ENCODE data around the gene HELQ. TPM values are rescaled to one million over a fixed set of nuclear protein-coding genes. Genes with fewer than 3 reads are reported as not detected.
A peak's percentile ranks its signal among the peaks of the same experiment; 100 is the strongest.

The HELQ gene
- total and polyA plus RNA-seq, 9 donors: 13.7 to 19.7 (median 14.9) TPM

DNA sequence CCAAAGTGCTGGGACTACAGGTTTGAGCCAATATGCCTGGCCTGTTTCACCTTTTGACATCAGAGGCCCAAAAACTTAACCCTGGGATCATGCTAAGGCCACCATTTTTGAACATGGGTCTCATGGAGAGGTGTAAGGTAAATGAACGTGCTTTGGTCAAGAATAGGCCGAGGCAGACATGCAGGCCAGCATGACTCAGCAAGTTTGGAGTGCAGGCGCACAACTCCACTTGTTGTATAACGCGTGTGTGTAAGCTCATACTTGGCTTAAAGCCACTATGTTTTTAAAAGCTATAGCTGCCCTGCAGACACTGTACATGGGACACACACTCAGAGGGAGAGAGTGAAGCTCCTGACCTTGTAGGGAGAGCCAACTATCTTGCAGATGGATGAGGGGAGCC, 77.2 kb downstream of the HELQ start:
- no peaks in the 10 kb centered on the region for H3K27me3 ChIP-seq (ENCODE audit: control insufficient read depth, insufficient read depth, low read length)
- no peaks in the 10 kb centered on the region for H3K36me3 ChIP-seq (ENCODE audit: control insufficient read depth, insufficient read depth, low read length)
- H3K27ac ChIP-seq (ENCODE audit: low read length): no peak overlapping the region
- H3K9me3 ChIP-seq (replicated peaks; ENCODE audit: control insufficient read depth, low read depth, low read length): peaks cover 13% of the 10 kb centered on the region
- no peak overlapping the region for H3K4me3 ChIP-seq (ENCODE audit: low read length)
- no peak for DNase-seq
- WGBS (ENCODE audit: insufficient coverage): 83% methylated on average over 5 of the region's 5 CpGs
- no peaks in the 10 kb centered on the region for H3K4me1 ChIP-seq (ENCODE audit: control insufficient read depth, insufficient read depth, low read length)

DNA sequence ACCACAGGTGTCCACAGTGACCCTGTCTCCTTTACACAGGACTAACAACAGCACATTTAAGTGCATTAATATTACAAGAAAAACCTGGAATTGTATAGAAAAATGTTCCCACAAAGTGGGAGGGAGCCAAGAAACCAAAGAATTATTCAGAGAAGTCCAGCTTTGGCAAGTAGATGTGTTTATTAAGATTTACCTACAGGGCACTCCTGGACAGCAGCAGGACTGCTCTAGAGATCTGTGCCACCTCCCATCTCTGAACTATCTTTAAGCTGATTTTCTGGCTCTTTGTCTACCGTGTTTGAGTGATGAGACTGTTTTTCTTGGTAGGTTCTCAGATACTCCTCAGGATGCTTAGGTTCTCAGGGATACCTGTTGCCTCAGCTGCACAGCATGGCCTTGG, 82.7 kb downstream of the HELQ start:
- DNase-seq: no peak
- H3K36me3 ChIP-seq (ENCODE audit: control insufficient read depth, insufficient read depth, low read length): no peaks in the 10 kb centered on the region
- 75% methylated on average over 1 of the region's 1 CpG for WGBS (ENCODE audit: insufficient coverage)

DNA sequence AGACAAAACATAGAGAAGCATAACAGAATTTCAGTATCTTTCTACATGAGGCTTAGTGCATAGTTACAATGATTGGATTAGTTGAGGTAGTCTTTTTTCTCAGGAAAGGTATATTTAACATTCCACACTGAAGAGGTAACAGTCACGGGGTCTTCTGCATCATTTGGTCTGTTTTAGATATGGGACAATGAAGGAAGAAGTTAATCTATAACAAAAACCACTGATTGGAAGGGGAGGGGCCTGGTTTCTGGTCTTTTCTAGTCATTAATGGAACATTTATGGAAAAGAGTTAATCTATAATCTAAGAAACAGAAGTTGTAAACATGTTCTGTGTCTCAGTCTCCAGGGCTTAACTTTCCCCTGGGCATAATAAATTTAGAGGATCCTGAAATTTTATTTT, 83.7 kb downstream of the HELQ start:
- WGBS (ENCODE audit: insufficient coverage): no CpG with 5 or more reads among the region's 1 CpG
- no peak for DNase-seq
- Histone ChIP-seq H3K9me3 (replicated peaks; ENCODE audit: control insufficient read depth, low read depth, low read length) (no peaks in the 10 kb centered on the region), H3K4me3 (ENCODE audit: low read length) (no peak overlapping the region), H3K27ac (ENCODE audit: low read length) (no peak overlapping the region), H3K36me3 (ENCODE audit: control insufficient read depth, insufficient read depth, low read length) (no peaks in the 10 kb centered on the region), H3K4me1 (ENCODE audit: control insufficient read depth, insufficient read depth, low read length) (no peaks in the 10 kb centered on the region), H3K27me3 (ENCODE audit: control insufficient read depth, insufficient read depth, low read length) (no peaks in the 10 kb centered on the region)

More for the DNA sequence above, 82.7 kb downstream of the HELQ start:
- no peaks in the 10 kb centered on the region for H3K27me3 ChIP-seq (ENCODE audit: control insufficient read depth, insufficient read depth, low read length)
- no peaks in the 10 kb centered on the region for H3K4me1 ChIP-seq (ENCODE audit: control insufficient read depth, insufficient read depth, low read length)
- H3K9me3 ChIP-seq (replicated peaks; ENCODE audit: control insufficient read depth, low read depth, low read length): peaks cover 3% of the 10 kb centered on the region
- no peak overlapping the region for H3K4me3 ChIP-seq (ENCODE audit: low read length)
- H3K27ac ChIP-seq (ENCODE audit: low read length): no peak overlapping the region

DNA sequence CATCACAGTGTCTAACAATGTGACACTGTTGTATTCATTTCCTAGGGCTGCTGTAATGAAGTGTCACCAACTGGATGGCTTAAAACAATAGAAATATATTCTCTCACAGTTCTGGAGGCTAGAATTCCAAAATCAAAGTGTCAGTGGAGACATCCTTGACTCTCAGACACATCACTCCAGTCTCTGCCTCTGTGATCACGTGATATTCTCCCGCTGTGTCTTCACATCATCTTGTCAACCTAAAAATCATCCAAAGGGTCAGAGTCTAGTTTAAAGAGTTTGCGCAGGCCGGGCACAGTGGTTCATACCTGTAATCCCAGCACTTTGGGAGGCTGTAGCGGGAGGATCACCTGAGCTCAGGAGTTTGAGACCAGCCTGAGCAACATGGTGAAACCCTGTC, 84.4 kb downstream of the HELQ start:
- H3K27ac ChIP-seq (ENCODE audit: low read length): no peak overlapping the region
- no peaks in the 10 kb centered on the region for H3K36me3 ChIP-seq (ENCODE audit: control insufficient read depth, insufficient read depth, low read length)
- H3K4me3 ChIP-seq (ENCODE audit: low read length): no peak overlapping the region
- DNase-seq: no peak
- 100% methylated on average over 2 of the region's 5 CpGs for WGBS (ENCODE audit: insufficient coverage)
- no peaks in the 10 kb centered on the region for H3K4me1 ChIP-seq (ENCODE audit: control insufficient read depth, insufficient read depth, low read length)
- H3K9me3 ChIP-seq (replicated peaks; ENCODE audit: control insufficient read depth, low read depth, low read length): no peaks in the 10 kb centered on the region
- H3K27me3 ChIP-seq (ENCODE audit: control insufficient read depth, insufficient read depth, low read length): no peaks in the 10 kb centered on the region

DNA sequence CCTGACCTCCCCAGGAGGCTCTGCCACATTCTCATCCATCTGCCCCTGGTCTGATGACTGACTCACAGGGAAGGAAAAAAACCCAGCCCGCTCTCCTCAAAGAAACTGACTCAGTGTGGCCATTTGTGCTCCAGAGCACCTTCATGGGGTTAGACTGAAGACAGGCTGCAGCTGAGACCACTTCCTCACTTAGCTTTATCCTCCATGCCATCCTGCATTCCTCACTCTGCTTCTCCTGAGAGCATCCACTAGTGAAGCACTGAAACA, 85.0 kb downstream of the HELQ start:
- no peak overlapping the region for H3K27ac ChIP-seq (ENCODE audit: low read length)
- H3K36me3 ChIP-seq (ENCODE audit: control insufficient read depth, insufficient read depth, low read length): no peaks in the 10 kb centered on the region
- WGBS (ENCODE audit: insufficient coverage): 80% methylated on average over 1 of the region's 1 CpG
- no peak for DNase-seq
- H3K27me3 ChIP-seq (ENCODE audit: control insufficient read depth, insufficient read depth, low read length): no peaks in the 10 kb centered on the region
- no peaks in the 10 kb centered on the region for H3K9me3 ChIP-seq (replicated peaks; ENCODE audit: control insufficient read depth, low read depth, low read length)
- no peaks in the 10 kb centered on the region for H3K4me1 ChIP-seq (ENCODE audit: control insufficient read depth, insufficient read depth, low read length)
- no peak overlapping the region for H3K4me3 ChIP-seq (ENCODE audit: low read length)

DNA sequence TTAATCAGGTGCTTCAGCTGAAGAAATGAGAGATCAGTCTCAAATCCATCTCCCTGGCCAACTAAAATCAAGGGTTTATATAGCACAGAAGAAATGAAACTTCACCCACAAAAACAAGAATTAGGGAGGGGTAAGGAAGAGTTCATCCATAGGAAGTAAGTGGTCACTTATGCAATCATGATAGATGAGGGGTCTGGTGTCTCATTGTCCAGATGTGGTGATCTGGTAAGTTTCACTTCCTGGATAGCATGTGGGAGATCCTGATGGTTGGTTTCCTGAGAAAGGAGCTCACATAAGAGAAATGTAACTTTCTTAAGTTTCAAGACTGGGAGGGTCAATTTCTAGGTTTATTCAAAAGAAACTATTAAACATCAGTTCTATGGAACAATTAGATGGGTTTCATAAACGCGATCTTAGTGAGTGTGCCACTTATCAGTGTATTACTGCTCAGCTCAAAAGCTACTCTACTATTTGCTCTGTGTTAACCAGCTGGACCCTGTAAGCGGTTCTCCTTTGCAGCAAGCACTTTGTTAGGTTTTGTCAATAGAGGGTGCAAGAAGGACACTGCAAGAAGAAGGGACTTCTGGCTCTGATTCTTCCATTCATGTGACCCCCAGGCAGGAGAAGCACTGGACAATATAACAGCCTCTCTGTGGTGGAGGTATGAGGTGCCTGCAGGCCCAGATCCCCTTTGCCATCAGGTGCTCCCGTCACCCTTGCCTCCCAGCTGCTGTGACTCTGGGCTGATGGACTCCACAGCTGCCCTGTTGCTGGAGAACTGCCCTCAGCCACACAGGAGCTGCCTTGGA, 85.6 kb downstream of the HELQ start:
- H3K27ac ChIP-seq (ENCODE audit: low read length): no peak overlapping the region
- peak; percentile 62 for DNase-seq
- no peak overlapping the region for H3K4me3 ChIP-seq (ENCODE audit: low read length)
- no peaks in the 10 kb centered on the region for H3K36me3 ChIP-seq (ENCODE audit: control insufficient read depth, insufficient read depth, low read length)
- 50% methylated on average over 1 of the region's 4 CpGs for WGBS (ENCODE audit: insufficient coverage)
- H3K9me3 ChIP-seq (replicated peaks; ENCODE audit: control insufficient read depth, low read depth, low read length): no peaks in the 10 kb centered on the region
- H3K4me1 ChIP-seq (ENCODE audit: control insufficient read depth, insufficient read depth, low read length): no peaks in the 10 kb centered on the region
- no peaks in the 10 kb centered on the region for H3K27me3 ChIP-seq (ENCODE audit: control insufficient read depth, insufficient read depth, low read length)

DNA sequence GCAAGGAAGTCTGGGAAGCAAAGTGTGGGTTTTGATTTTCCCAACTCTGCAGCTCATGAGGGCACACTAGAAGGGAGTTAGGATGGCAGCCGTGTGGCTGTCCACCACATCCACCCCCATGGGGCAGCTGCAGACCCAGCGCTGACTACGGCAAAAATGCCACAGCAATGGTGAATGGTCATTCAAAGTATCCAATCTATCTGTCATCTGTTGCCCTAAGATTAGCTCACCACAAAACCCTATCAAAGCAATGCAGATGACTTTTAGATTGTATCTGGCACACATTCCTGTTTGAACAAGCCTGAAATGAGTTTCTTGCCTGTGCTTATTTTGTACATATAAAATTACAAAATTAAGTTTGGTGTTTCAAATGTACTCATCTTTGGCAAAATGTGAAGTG, 91.3 kb downstream of the HELQ start:
- 100% methylated on average over 2 of the region's 3 CpGs for WGBS (ENCODE audit: insufficient coverage)
- Histone ChIP-seq H3K27ac (ENCODE audit: low read length) (no peak overlapping the region), H3K9me3 (replicated peaks; ENCODE audit: control insufficient read depth, low read depth, low read length) (no peaks in the 10 kb centered on the region), H3K36me3 (ENCODE audit: control insufficient read depth, insufficient read depth, low read length) (no peaks in the 10 kb centered on the region), H3K4me3 (ENCODE audit: low read length) (no peak overlapping the region), H3K27me3 (ENCODE audit: control insufficient read depth, insufficient read depth, low read length) (no peaks in the 10 kb centered on the region), H3K4me1 (ENCODE audit: control insufficient read depth, insufficient read depth, low read length) (no peaks in the 10 kb centered on the region)
- no peak for DNase-seq

DNA sequence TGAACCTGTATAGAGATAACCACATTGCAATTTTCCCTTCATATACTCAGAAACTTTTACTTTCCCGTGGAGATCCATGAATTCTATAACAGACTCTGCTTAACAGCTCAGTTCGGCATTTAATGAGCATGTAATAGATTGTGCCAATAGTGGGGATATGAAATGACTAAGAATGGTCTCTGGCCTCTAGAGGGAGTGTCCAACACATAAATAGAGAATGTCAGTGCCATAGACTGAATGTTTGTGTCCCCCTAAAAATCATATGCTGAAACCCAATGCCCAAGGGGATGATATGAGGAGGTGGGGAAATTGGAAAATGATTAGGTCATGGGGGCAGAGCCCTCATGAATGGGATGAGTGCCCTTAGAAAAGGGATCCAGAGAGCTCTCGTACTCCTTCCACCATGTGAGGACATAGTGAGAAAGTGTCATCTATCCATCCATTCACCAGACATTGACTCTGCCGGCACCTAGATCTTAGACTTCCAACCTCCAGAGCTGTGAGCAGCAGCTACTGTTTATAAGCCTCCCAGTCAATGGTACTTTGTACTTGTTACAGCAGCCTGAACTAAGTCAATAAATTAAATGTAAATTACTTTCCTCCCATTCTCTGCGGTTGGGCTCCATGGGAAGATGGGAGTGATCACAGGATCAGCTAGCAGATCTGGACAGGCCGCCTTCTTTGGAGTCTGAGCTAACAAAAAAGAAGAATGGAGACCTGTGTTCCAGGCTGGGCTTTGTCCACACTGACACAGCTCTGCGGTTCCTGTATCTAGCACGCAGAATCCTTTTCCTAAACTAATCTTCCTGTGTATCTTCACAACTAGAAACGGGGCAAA, 92.9 kb downstream of the HELQ start:
- 88% methylated on average over 2 of the region's 9 CpGs for WGBS (ENCODE audit: insufficient coverage)
- DNase-seq: peak; percentile 30
- H3K27ac ChIP-seq (ENCODE audit: low read length): no peak overlapping the region

DNA sequence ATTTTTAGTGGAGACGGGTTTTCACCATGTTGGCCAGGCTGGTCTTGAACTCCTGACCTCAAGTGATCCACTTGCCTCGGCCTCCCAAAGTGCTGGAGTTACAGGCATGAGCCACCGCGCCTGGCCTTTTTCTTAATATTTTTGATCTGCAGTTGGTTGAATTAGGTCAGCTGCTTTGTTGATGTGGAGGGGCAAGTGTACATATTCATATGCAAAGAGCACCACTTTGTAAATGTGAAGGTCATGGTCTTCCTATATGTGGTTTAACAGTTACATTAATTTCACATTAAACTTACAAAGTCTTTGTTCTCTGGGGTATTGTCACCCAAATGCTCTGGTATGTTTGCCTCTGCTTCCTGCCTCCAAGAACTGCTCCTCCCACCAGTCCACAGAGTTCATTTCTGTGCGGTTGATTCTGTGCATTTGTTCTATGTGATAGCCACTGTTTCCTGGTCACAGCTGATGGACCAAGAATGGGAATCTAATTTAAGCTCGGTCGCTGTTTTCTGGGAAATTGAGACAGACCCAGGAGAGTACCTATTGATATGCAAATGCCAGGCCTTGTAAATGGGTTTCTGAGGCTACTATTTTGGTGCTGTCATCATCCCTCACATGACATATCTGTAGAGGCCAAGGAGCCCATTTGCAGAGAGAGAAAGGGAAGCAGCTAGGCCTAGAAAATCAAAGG, 94.1 kb downstream of the HELQ start:
- Histone ChIP-seq H3K27ac (ENCODE audit: low read length) (no peak overlapping the region), H3K9me3 (replicated peaks; ENCODE audit: control insufficient read depth, low read depth, low read length) (no peaks in the 10 kb centered on the region), H3K27me3 (ENCODE audit: control insufficient read depth, insufficient read depth, low read length) (no peaks in the 10 kb centered on the region), H3K4me3 (ENCODE audit: low read length) (no peak overlapping the region), H3K36me3 (ENCODE audit: control insufficient read depth, insufficient read depth, low read length) (no peaks in the 10 kb centered on the region), H3K4me1 (ENCODE audit: control insufficient read depth, insufficient read depth, low read length) (no peaks in the 10 kb centered on the region)
- 90% methylated on average over 5 of the region's 7 CpGs for WGBS (ENCODE audit: insufficient coverage)
- no peak for DNase-seq

More for the DNA sequence above, 92.9 kb downstream of the HELQ start:
- no peak overlapping the region for H3K4me3 ChIP-seq (ENCODE audit: low read length)
- H3K36me3 ChIP-seq (ENCODE audit: control insufficient read depth, insufficient read depth, low read length): no peaks in the 10 kb centered on the region
- no peaks in the 10 kb centered on the region for H3K4me1 ChIP-seq (ENCODE audit: control insufficient read depth, insufficient read depth, low read length)
- H3K27me3 ChIP-seq (ENCODE audit: control insufficient read depth, insufficient read depth, low read length): no peaks in the 10 kb centered on the region
- H3K9me3 ChIP-seq (replicated peaks; ENCODE audit: control insufficient read depth, low read depth, low read length): no peaks in the 10 kb centered on the region

DNA sequence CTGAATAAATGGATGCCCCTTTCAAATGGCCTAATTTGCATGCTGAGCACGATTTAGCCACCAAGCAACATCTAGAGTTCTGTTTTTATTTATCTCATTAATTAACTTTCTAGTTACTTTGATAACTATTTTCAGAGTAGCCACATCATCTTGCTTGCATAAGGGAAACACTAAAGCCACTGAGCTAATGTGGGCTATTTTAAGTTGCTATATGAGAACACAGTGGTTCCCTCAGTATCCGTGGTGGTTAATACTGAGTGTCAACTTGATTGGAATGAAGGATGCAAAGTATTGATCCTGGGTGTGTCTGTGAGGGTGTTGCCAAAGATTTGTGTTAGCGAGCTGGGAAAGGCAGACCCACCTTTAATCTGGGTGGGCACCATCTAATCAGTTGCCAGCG, 95.6 kb downstream of the HELQ start:
- WGBS (ENCODE audit: insufficient coverage): 86% methylated on average over 3 of the region's 4 CpGs
- H3K9me3 ChIP-seq (replicated peaks; ENCODE audit: control insufficient read depth, low read depth, low read length): no peaks in the 10 kb centered on the region
- H3K27me3 ChIP-seq (ENCODE audit: control insufficient read depth, insufficient read depth, low read length): no peaks in the 10 kb centered on the region
- no peaks in the 10 kb centered on the region for H3K36me3 ChIP-seq (ENCODE audit: control insufficient read depth, insufficient read depth, low read length)
- H3K4me1 ChIP-seq (ENCODE audit: control insufficient read depth, insufficient read depth, low read length): no peaks in the 10 kb centered on the region
- H3K4me3 ChIP-seq (ENCODE audit: low read length): no peak overlapping the region
- DNase-seq: no peak
- no peak overlapping the region for H3K27ac ChIP-seq (ENCODE audit: low read length)
